BLaER1 treated with 17β-estradiol and CSF1 and Interleukin-3, amounts not matched to agents 10 nM and 100 nM (cell line): ENCODE results near the gene TGFBR3.

Experiments
- H3K27ac ChIP-seq, 11 experiments: shearing (Covaris generic); formaldehyde crosslinking; 2 replicates each; pipeline ENCODE4 v1.8.1; 2022
- H3K27me3 ChIP-seq, 11 experiments: shearing (Covaris generic); formaldehyde crosslinking; 2 replicates each; pipeline ENCODE4 v1.8.1; 2022
- H3K36me3 ChIP-seq, 11 experiments: shearing (Covaris generic); formaldehyde crosslinking; 2 replicates each; pipeline ENCODE4 v1.8.1; 2022
- H3K4me1 ChIP-seq, 10 experiments: shearing (Covaris generic); formaldehyde crosslinking; 2 replicates each; pipeline ENCODE4 v1.8.1; 2022
- H3K4me2 ChIP-seq, 11 experiments: shearing (Covaris generic); formaldehyde crosslinking; 2 replicates each; pipeline ENCODE4 v1.8.1; 2022
- H3K4me3 ChIP-seq, 10 experiments: shearing (Covaris generic); formaldehyde crosslinking; 2 replicates each; pipeline ENCODE4 v1.8.1; 2022
- H3K9ac ChIP-seq, 11 experiments: shearing (Covaris generic); formaldehyde crosslinking; 2 replicates each; pipeline ENCODE4 v1.8.1; 2022
- H3K9me3 ChIP-seq, 11 experiments: shearing (Covaris generic); formaldehyde crosslinking; replicated peaks in 1 of 11; 2 replicates each; pipeline ENCODE4 v1.8.1; 2022
- H4K20me1 ChIP-seq, 11 experiments: shearing (Covaris generic); formaldehyde crosslinking; 2 replicates each; pipeline ENCODE4 v1.8.1; 2022
- Cebpa-rat ChIP-seq, 11 experiments: shearing (Covaris generic); IDR thresholded peaks; 2 replicates each; pipeline ENCODE4 v1.8.1; 2022

Gene TGFBR3

GRCh38 chr1:91682882-91683597 is 202.9 kb downstream of the TGFBR3 start:
- Histone ChIP-seq H3K27me3 (no peaks in the 10 kb centered on the region), H3K9ac (no peak overlapping the region), H4K20me1 (no peaks in the 10 kb centered on the region), H3K36me3 (peaks cover 0 to 3% (median 0%) of the 10 kb centered on the region in 11 experiments; a peak in 2 of 22 replicates), H3K27ac (no peak overlapping the region), H3K9me3 (no peaks in the 10 kb centered on the region), H3K4me2 (peak overlapping the region in 3 of 11 experiments; percentile 4 to 42 (median 41); a peak in 5 of 22 replicates), H3K4me1 (peaks cover 26 to 44% (median 32%) of the 10 kb centered on the region in 10 experiments), H3K4me3 (no peak overlapping the region)
- no peak for TF ChIP-seq Cebpa-rat (IDR thresholded peaks at IDR 0.05)

DNA sequence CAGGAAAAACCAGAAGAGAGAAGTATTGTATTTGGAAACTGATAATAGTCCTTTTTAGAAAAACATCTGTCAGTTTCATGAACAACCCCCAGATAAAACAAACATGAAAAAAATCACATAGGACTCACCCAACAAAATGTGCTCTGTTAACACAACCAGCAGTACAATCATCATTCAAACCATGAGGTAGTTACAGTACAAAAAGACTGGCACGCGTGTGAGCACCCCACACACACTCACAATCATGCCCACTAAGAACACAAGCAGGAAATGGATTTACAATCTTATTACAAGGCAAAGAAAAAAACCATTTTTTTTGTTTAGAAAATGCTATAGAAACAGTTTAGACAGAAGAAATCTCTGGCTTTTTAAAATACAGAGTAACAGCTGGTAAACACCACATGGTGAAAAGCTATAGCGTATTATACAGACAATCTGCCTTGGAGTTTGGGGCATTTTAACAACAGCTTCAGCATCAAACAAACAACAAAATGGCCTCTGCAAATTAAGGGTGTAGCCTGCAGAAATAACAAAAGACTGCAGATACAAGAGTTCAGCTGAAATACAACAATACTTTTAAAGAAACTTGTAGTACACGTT is 205.3 kb downstream of the TGFBR3 start:
- Histone ChIP-seq H3K36me3 (peaks cover 0 to 3% (median 0%) of the 10 kb centered on the region in 11 experiments; a peak in 2 of 22 replicates), H4K20me1 (no peaks in the 10 kb centered on the region), H3K27ac (no peak overlapping the region), H3K4me3 (no peak overlapping the region), H3K9ac (no peak overlapping the region), H3K9me3 (no peaks in the 10 kb centered on the region), H3K27me3 (no peaks in the 10 kb centered on the region), H3K4me2 (no peak overlapping the region), H3K4me1 (peaks cover 20 to 36% (median 25%) of the 10 kb centered on the region in 10 experiments)
- no peak for TF ChIP-seq Cebpa-rat (IDR thresholded peaks at IDR 0.05)

DNA sequence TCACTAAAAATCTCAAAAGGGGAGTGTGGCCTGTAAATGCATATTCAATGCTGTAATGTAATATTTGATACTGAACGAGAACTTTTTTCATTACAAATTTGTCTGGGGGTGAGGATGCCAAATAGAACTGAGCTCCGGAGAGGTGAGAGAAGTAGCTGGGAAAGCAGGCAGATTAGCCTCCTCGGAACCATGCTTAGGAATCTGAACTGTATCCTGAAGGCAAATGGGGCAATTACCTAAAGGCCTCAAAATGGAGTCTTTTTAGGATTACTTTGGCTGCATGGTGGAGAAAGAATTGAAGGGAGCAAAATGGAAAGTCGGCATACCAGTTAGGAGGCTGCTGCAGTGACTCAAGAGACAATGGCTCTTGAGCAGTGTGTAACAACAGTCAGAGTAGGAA is 206.5 kb downstream of the TGFBR3 start:
- TF ChIP-seq Cebpa-rat (IDR thresholded peaks at IDR 0.05): no peak
- Histone ChIP-seq H3K4me3 (no peak overlapping the region), H3K9ac (no peak overlapping the region), H3K4me1 (peaks cover 8 to 25% (median 13%) of the 10 kb centered on the region in 10 experiments), H3K9me3 (no peaks in the 10 kb centered on the region), H3K27ac (no peak overlapping the region), H4K20me1 (no peaks in the 10 kb centered on the region), H3K36me3 (peaks cover 0 to 3% (median 0%) of the 10 kb centered on the region in 11 experiments; a peak in 2 of 22 replicates), H3K27me3 (no peaks in the 10 kb centered on the region), H3K4me2 (no peak overlapping the region)

GRCh38 chr1:91676030-91676429 is 209.9 kb downstream of the TGFBR3 start:
- Histone ChIP-seq H4K20me1 (no peaks in the 10 kb centered on the region), H3K27ac (no peak overlapping the region), H3K9ac (no peak overlapping the region), H3K4me2 (no peak overlapping the region), H3K4me3 (no peak overlapping the region), H3K4me1 (peaks cover 0 to 18% (median 14%) of the 10 kb centered on the region in 10 experiments; a peak in 14 of 20 replicates), H3K36me3 (no peaks in the 10 kb centered on the region), H3K9me3 (0 out of 22 replicates have a peak, but pooled peaks cover 0 to under 1% (median 0%) of the 10 kb centered on the region in 11 experiments), H3K27me3 (no peaks in the 10 kb centered on the region)
- no peak for TF ChIP-seq Cebpa-rat (IDR thresholded peaks at IDR 0.05)

- Histone ChIP-seq H3K9me3 (peaks cover 0 to 13% (median 8%) of the 10 kb centered on the region in 11 experiments; a peak in 13 of 22 replicates), H3K9ac (no peak overlapping the region), H3K4me3 (no peak overlapping the region), H4K20me1 (no peaks in the 10 kb centered on the region), H3K4me1 (peaks cover 0 to 18% (median 14%) of the 10 kb centered on the region in 10 experiments; a peak in 14 of 20 replicates), H3K4me2 (peak overlapping the region in 1 of 11 experiments; percentile 8; a peak in 1 of 22 replicates), H3K36me3 (no peaks in the 10 kb centered on the region), H3K27ac (no peak overlapping the region), H3K27me3 (no peaks in the 10 kb centered on the region)
- no peak for TF ChIP-seq Cebpa-rat (IDR thresholded peaks at IDR 0.05)
Measured at GRCh38 chr1:91674107-91674506, 211.8 kb downstream of the TGFBR3 start.

- no peaks in the 10 kb centered on the region for H3K36me3 ChIP-seq
- H3K27ac ChIP-seq: no peak overlapping the region
- H4K20me1 ChIP-seq: no peaks in the 10 kb centered on the region
- no peaks in the 10 kb centered on the region for H3K27me3 ChIP-seq
- no peak overlapping the region for H3K9ac ChIP-seq
- H3K4me3 ChIP-seq: no peak overlapping the region
- peaks cover 0 to 18% (median 14%) of the 10 kb centered on the region in 10 experiments; a peak in 14 of 20 replicates for H3K4me1 ChIP-seq
- TF ChIP-seq Cebpa-rat (IDR thresholded peaks at IDR 0.05): no peak
- peak overlapping the region in 5 of 11 experiments; percentile 0 to 43 (median 8); a peak in 3 of 22 replicates for H3K4me2 ChIP-seq
- peaks cover 0 to 13% (median 8%) of the 10 kb centered on the region in 11 experiments; a peak in 13 of 22 replicates for H3K9me3 ChIP-seq
Measured at GRCh38 chr1:91673613-91674012, 212.3 kb downstream of the TGFBR3 start.

- Histone ChIP-seq H3K27ac (no peak overlapping the region), H3K4me3 (no peak overlapping the region), H3K4me1 (peaks cover 0 to 18% (median 14%) of the 10 kb centered on the region in 10 experiments; a peak in 14 of 20 replicates), H3K27me3 (no peaks in the 10 kb centered on the region), H3K9me3 (peaks cover 0 to 13% (median 8%) of the 10 kb centered on the region in 11 experiments; a peak in 13 of 22 replicates), H3K9ac (no peak overlapping the region), H4K20me1 (no peaks in the 10 kb centered on the region), H3K4me2 (peak overlapping the region in 9 of 11 experiments; percentile 0 to 45 (median 26); a peak in 15 of 22 replicates), H3K36me3 (no peaks in the 10 kb centered on the region)
- TF ChIP-seq Cebpa-rat (IDR thresholded peaks at IDR 0.05): no peak
Measured at GRCh38 chr1:91672601-91673161, 213.3 kb downstream of the TGFBR3 start.

GRCh38 chr1:91670781-91671180 is 215.2 kb downstream of the TGFBR3 start:
- Histone ChIP-seq H3K9me3 (peaks cover 0 to 13% (median 8%) of the 10 kb centered on the region in 11 experiments; a peak in 13 of 22 replicates), H3K4me1 (peaks cover 0 to 18% (median 14%) of the 10 kb centered on the region in 10 experiments; a peak in 14 of 20 replicates), H3K27ac (no peak overlapping the region), H4K20me1 (no peaks in the 10 kb centered on the region), H3K4me2 (no peak overlapping the region), H3K4me3 (no peak overlapping the region), H3K9ac (no peak overlapping the region), H3K27me3 (no peaks in the 10 kb centered on the region), H3K36me3 (no peaks in the 10 kb centered on the region)
- no peak for TF ChIP-seq Cebpa-rat (IDR thresholded peaks at IDR 0.05)
